HL-60 (cell line): ENCODE results near the gene CRIP3.

Experiments used
- DNase-seq, 2 experiments: peaks; one replicate each; pipeline ENCODE4 v3.0.0-alpha.2; 2010 to 2020; ENCODE audit warnings: low read depth in 1 of 2, low spot score in 1 of 2
- H3K27ac ChIP-seq: fragments of 250-450 bp; sonication (Bioruptor Pico); replicated peaks from 2 replicates; pipeline ENCODE4 v1.5.1; 2020; ENCODE audit warnings: mild to moderate bottlenecking, moderate library complexity
- H3K27me3 ChIP-seq: fragments of 250-450 bp; sonication (Bioruptor Pico); 2 replicates; pipeline ENCODE4 v1.5.1; 2021; ENCODE audit warnings: mild to moderate bottlenecking, moderate library complexity; ENCODE audit not compliant: insufficient read depth, poor library complexity, severe bottlenecking
- H3K4me3 ChIP-seq: replicated peaks from 2 replicates; pipeline ENCODE4 v1.5.1; 2011; ENCODE audit warnings: mild to moderate bottlenecking, control low read depth, low read length; ENCODE audit not compliant: insufficient read depth
- GABPA ChIP-seq: IDR thresholded peaks from 2 replicates; pipeline ENCODE4 v1.6.1; 2012; ENCODE audit warnings: low read depth
- POLR2AphosphoS5 ChIP-seq: IDR thresholded peaks from 2 replicates; pipeline ENCODE4 v1.6.1; 2012; ENCODE audit warnings: low read depth
- SPI1 ChIP-seq: IDR thresholded peaks from 2 replicates; pipeline ENCODE4 v1.6.1; 2012; ENCODE audit warnings: low read depth, mild to moderate bottlenecking, borderline replicate concordance
- TF ChIP-seq, protein P1 (sequence below): IDR thresholded peaks from one replicate; pipeline ENCODE4 v1.5.1; 2011; ENCODE audit warnings: low read length, control low read depth, inconsistent platforms; ENCODE audit not compliant: insufficient read depth
- TF ChIP-seq, protein P2 (sequence below): IDR thresholded peaks from 2 replicates; pipeline ENCODE4 v1.6.1; 2012; ENCODE audit warnings: low read depth; ENCODE audit not compliant: insufficient replicate concordance

Gene CRIP3

DNA sequence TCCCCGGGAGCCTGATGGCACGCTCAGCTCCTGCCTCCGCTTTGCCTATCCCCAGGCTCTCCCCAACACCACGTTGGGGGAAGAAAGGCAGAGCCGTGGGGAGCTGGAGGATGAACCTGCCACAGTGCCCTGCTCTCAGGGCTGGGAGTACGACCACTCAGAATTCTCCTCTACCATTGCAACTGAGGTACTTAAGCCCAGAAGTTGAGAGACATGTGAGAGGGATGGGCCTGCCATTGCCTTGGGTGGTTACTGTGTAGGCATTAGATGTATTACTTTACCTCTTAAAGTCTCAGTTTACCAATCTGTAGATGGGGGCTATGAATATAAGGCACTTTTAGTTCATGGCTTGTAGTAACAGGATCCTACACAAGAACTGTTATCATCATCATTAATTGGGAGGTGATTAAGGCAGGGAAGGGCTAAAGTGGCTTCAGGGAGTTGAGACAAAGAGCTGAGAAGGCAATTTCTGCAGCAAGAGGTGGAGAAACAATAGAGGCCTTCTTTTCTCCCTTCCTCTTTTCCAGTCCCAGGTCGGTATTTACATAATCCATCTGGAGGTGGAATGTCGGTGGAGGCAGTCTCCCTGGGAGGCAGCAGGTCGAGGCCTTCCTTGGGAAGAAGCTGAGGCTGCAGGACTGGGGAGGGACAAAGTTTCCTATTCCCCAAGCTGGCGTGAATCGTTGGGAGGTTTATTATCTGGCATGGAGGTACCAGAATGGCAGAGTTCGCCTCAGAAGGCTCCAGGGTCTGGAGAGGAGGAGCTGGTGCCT lies 9.9 kb downstream of the CRIP3 start:
- no peak for TF ChIP-seq GABPA
- TF ChIP-seq POLR2AphosphoS5 = no peak
- TF ChIP-seq, protein P1, sequence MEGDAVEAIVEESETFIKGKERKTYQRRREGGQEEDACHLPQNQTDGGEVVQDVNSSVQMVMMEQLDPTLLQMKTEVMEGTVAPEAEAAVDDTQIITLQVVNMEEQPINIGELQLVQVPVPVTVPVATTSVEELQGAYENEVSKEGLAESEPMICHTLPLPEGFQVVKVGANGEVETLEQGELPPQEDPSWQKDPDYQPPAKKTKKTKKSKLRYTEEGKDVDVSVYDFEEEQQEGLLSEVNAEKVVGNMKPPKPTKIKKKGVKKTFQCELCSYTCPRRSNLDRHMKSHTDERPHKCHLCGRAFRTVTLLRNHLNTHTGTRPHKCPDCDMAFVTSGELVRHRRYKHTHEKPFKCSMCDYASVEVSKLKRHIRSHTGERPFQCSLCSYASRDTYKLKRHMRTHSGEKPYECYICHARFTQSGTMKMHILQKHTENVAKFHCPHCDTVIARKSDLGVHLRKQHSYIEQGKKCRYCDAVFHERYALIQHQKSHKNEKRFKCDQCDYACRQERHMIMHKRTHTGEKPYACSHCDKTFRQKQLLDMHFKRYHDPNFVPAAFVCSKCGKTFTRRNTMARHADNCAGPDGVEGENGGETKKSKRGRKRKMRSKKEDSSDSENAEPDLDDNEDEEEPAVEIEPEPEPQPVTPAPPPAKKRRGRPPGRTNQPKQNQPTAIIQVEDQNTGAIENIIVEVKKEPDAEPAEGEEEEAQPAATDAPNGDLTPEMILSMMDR = no peak
- TF ChIP-seq, protein P2, sequence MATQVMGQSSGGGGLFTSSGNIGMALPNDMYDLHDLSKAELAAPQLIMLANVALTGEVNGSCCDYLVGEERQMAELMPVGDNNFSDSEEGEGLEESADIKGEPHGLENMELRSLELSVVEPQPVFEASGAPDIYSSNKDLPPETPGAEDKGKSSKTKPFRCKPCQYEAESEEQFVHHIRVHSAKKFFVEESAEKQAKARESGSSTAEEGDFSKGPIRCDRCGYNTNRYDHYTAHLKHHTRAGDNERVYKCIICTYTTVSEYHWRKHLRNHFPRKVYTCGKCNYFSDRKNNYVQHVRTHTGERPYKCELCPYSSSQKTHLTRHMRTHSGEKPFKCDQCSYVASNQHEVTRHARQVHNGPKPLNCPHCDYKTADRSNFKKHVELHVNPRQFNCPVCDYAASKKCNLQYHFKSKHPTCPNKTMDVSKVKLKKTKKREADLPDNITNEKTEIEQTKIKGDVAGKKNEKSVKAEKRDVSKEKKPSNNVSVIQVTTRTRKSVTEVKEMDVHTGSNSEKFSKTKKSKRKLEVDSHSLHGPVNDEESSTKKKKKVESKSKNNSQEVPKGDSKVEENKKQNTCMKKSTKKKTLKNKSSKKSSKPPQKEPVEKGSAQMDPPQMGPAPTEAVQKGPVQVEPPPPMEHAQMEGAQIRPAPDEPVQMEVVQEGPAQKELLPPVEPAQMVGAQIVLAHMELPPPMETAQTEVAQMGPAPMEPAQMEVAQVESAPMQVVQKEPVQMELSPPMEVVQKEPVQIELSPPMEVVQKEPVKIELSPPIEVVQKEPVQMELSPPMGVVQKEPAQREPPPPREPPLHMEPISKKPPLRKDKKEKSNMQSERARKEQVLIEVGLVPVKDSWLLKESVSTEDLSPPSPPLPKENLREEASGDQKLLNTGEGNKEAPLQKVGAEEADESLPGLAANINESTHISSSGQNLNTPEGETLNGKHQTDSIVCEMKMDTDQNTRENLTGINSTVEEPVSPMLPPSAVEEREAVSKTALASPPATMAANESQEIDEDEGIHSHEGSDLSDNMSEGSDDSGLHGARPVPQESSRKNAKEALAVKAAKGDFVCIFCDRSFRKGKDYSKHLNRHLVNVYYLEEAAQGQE = no peak
- TF ChIP-seq SPI1 = no peak
- no peak for DNase-seq
- no peak overlapping the region for H3K27ac ChIP-seq
- H3K27me3 ChIP-seq = peaks cover 10% of the 10 kb centered on the region
- no peak overlapping the region for H3K4me3 ChIP-seq

DNA sequence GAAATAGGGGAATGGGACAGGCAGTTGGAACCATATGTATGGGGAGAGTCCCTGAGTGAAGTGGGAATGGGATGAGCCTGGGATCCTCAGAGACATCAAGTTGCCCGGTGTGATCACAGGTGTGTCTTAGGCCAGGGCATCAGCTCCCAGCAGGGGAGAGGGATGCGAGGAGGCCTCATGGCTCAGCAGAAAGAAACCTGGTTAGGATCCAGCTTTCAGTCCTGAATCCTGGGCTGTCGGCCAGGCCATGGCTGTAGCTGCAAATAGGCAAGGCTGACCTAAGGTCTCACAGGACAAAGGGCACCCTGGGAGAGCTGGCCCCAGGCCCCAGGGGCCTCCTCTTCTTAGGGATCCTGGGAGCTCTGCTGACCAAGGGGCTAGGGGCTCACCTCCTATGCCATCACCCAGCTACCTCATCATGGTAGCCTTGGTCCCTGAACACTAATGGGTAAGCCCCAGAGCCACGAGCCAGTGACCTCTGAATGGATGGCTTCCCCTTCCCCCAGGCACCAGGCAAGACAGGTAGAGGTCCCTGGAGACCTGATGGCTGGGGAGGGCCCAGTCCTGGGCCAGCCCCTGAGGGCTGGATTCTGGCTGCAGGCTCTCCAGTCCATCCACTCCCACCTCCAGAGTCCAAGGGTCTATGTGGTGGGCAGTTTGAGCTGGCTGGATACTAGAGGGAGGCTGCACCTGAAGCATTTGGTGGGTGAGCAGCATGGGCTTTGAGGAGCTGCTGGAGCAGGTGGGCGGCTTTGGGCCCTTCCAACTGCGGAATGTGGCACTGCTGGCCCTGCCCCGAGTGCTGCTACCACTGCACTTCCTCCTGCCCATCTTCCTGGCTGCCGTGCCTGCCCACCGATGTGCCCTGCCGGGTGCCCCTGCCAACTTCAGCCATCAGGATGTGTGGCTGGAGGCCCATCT lies 10.7 kb downstream of the CRIP3 start, which contains the start of gene SLC22A7:
TSS of gene SLC22A7 (plus strand) at position 617 of the 921 bp plus-strand sequence. CDS start at position 716, 99 bp downstream.
- Histone ChIP-seq H3K4me3 (no peak within 1 kb of the TSS), H3K27ac (no peak within 1 kb of the TSS), H3K27me3 (peaks cover 10% of the 10 kb centered on the region)
- TF ChIP-seq, protein P1 = no peak
- no peak for TF ChIP-seq GABPA
- TF ChIP-seq SPI1 = no peak
- TF ChIP-seq, protein P2 = no peak
- no peak for TF ChIP-seq POLR2AphosphoS5
- DNase-seq = no peak

DNA sequence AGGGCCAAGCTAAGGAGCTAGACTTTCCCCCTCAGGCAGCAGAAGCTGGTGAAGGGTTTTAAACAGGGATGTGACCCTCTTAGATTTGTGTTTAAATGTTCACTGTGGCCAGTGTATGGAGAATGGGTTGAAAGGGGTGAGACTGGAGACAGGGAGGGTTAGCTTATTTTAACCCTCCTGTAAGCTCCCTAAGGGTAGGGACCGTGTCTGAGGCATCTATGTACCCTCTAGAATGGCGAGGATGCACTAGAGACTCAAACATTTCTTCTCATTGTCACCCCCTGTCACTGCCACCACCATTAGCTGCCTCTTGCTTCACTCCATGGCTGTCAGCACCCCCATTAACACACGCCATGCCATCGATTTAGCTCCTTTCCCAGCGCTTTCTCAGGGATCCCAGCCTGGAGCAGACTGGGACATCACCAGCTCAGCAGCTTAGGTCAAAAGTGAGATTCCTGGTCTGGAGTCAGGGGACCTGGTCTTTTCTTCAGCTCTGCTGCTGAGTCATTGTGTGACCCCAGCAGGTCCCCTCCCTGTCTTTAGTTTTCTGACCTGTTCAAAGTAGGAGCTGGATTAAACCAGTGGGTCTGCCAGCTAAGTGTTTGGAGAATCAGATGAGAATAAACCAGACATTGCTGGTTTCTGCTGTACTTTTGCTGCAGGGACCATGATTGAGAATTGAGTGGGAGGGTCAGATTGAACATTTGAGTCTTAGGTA lies 11.7 kb downstream of the CRIP3 start:
- Histone ChIP-seq H3K4me3 (no peak overlapping the region), H3K27ac (no peak overlapping the region), H3K27me3 (peaks cover 10% of the 10 kb centered on the region)
- no peak for DNase-seq
- no peak for TF ChIP-seq SPI1
- TF ChIP-seq, protein P1 = no peak
- TF ChIP-seq, protein P2 = no peak
- TF ChIP-seq GABPA = no peak
- TF ChIP-seq POLR2AphosphoS5 = no peak
